Amniotic epithelial cell (primary cell): ENCODE results near the gene NT5C3A.
"Not testable (repeated sequence)": the region's sequence is repeated elsewhere in the genome, so short reads cannot be mapped to it uniquely, and the experiment has no call there.

Experiments
- DNase-seq: peaks from one replicate; pipeline ENCODE4 v3.0.0-alpha.2; 2010; ENCODE audit warnings: low read depth

The NT5C3A gene

DNA sequence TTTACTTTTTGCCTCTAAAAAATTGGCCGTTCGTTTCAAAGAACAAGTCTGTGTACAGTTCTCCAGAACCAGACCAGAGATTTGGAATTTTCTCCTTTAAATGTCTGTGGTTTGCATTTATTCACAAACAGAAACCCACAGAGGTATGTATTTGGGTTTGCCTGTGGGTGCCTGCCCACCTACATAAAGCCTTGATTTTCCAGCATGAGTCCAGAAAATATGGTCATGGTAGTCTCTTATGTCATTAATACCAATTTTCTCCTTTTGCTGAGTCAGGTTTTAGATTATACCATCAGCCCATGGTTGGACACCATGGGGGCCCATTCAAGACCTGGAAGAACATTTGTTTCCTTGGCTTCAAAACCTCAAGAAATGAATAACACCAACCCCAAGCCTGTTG lies 82.7 kb downstream of the NT5C3A start:
- peak; percentile 9 for DNase-seq

DNA sequence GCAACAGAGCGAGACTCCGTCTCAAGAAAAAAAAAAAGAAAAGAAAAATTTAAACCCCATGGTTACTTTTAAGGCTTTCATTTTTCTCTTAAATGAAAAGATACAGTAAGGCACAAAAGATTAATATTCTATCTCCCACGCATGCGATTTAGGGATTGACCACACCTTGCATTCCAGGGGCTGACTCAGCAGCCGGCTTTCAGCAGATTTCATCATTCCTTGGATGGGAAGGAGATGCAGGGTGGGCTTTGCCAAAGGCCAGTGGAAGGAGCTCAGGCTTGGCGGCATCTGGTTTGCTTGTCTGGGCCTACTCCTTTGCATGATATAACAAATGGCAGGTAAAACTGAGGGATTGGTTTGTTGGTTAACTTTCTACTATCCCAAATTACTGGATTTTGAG lies 83.3 kb downstream of the NT5C3A start:
- DNase-seq = peak; percentile 84

DNA sequence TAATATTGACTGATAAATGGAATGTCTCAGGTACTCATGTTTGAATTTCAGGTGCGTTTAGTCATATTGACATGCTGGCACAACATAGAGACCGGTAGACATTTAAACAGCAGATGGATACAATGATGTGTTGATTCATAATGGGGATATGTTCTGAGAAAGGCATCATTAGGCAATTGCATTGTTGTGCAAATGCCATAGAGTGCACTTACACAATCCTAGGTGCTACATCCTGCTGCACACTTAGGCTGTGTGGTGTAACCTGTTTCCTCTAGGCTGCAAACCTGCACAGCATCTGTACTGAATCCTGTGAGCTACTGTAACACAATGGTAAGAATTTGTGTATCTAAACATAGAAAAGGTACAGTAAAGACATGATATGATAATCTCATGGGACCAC lies 85.4 kb downstream of the NT5C3A start:
- peak; percentile 65 for DNase-seq

DNA sequence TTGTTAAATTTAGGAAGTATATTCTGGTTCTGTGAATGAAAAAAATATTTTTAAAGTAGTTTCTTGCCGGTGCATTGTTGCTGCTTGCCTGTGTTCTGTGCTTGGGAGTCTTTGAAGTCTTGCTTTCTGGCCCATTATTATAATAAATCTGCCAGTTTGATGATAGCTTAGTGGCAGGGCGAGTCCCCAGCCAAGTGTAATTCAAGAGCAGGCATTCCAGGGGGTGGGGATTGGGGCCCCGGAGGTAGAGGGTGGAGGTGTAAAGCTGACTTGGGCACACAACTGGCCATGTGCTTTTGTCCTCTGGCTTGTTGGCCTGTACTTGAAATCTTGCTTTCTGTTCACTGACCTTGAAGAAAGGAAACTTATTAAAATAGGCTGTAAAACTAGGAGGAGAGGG lies 90.6 kb downstream of the NT5C3A start:
- DNase-seq = not testable (repeated sequence)

DNA sequence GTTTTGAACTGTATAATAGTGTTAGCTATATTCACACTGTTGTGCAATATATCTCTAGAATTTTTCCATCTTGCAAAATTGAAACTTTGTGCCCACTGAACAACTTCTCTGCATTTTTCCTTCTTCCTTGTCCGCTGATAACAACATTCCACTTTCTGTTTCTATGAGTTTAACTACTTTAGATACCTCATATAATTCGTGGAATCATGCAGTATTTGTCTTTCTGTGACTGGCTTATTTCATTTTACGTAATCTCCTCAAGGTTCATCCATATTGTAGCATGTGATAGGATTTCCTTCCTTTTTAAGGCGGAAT lies 95.4 kb downstream of the NT5C3A start:
- DNase-seq = peak; percentile 45

DNA sequence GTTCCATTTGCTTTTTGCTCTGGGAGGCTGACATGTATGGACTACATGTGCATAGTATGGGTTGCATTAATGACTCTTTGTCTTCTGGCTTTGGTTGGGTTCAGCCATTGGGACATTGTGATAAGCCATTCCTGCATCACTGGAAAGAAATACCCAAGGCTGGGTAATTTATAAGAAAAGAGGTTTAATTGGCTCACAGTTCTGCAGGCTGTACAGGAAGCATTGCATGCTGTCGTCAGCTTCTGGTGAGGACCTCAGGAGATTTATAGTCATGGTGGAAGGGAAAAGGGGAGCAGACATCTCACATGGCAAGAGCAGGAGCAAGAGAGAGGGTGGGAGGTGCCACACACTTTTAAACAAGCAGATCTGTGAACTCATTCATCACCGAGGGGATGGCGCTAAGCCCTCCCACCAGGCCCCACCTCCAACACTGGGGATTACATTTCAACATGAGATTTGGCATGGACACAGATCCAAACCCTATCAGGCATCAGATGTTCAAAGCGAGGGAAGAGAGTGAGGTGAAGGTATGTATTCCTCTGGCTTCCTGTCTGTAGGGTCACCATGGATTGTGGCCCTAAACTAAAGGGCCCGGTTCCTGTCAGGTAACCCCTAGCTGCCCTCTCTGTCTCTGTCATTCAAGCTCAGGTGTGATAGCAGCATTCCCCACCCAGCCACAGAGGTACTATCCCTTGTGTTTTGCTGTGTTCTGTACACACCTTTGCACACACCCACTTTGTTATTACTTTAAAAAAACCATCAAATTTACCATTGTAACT lies 95.9 kb downstream of the NT5C3A start:
- DNase-seq = not testable (repeated sequence)

DNA sequence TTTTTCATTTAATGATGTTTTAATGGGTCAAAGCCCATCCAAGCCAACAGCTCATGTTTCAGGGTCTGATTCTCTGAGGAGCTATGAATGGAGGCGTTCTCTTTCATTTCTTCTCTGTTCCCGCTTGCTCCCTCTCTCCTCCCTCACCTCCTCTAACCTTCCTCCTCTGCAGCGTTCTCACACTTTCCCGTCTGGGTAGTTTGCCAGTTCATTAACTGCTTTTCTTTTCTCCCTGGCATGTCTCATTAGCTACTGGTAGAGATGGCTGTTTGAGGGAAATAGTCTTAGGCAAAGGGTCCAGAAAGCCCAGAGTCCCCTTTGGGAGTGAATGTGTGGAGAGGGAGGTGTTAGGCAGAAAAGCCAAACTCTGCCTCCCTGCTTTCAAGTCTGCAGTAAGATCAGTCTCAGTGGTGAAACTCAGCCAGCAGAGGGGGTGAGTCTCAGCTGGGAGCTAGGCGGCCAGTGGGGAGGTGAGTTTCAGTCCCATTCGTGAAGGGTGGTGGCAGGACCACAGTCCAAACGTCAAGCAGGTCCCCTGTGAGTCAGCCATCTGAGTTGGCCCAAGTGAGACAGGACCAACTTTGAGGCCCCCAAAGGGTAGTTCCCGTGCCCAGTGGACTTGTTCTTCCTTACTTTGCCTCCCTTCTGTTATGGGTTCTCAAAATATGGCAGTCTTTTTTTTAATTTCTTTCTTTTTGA lies 98.0 kb downstream of the NT5C3A start:
- not testable (repeated sequence) for DNase-seq
